Stimulated activated CD8-positive, alpha-beta memory T cell treated with anti-CD3 and anti-CD28 coated beads, Interleukin-15, amount 100 ng/mL, for 48 hours (primary cell): ENCODE measurements around the gene KCNJ10.
A peak's percentile ranks its signal among the peaks of the same experiment; 100 is the strongest.

Experiments used
- DNase-seq, 2 donors: peaks; one replicate each; pipeline ENCODE4 v3.0.0-alpha.2; 2020; ENCODE audit warnings: low read depth in 2 of 2

The KCNJ10 gene

DNA sequence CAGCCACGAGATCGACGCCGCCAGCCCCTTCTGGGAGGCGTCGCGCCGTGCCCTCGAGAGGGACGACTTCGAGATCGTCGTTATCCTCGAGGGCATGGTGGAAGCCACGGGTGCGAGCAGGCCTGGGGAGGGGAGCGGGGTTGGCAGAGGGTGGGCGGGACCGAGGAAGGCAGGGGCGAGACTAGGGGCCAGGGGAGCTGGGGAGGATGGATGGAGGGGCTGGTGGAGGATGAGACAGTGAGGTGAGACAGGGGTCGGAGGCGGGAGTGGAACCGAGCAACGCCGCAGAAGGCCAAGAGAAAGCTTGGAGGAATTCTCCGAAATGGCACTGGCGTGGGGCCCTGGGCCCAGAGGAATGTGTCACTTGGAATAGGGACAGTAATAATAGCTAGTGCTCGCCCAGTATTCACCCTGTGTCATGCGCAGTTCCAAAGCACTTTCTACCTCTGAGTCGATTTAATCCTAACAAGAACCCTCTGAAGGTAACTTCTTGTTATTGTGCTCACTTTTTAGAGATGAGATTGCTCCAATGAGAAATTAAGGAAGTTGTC lies 14.9 kb upstream of the KCNJ10 start:
- DNase-seq = no peak

DNA sequence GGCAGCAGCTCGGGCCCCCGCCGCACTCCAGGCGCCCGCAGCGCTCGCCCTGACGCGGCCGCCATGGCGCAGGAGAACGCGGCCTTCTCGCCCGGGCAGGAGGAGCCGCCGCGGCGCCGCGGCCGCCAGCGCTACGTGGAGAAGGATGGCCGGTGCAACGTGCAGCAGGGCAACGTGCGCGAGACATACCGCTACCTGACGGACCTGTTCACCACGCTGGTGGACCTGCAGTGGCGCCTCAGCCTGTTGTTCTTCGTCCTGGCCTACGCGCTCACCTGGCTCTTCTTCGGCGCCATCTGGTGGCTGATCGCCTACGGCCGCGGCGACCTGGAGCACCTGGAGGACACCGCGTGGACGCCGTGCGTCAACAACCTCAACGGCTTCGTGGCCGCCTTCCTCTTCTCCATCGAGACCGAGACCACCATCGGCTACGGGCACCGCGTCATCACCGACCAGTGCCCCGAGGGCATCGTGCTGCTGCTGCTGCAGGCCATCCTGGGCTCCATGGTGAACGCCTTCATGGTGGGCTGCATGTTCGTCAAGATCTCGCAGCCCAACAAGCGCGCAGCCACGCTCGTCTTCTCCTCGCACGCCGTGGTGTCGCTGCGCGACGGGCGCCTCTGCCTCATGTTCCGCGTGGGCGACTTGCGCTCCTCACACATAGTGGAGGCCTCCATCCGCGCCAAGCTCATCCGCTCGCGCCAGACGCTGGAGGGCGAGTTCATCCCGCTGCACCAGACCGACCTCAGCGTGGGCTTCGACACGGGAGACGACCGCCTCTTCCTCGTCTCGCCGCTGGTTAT lies 14.2 kb upstream of the KCNJ10 start:
- peak; percentile 41 to 51 for DNase-seq

GRCh38 chr1:160082926-160083325 lies 13.0 kb upstream of the KCNJ10 start:
- DNase-seq = no peak

DNA sequence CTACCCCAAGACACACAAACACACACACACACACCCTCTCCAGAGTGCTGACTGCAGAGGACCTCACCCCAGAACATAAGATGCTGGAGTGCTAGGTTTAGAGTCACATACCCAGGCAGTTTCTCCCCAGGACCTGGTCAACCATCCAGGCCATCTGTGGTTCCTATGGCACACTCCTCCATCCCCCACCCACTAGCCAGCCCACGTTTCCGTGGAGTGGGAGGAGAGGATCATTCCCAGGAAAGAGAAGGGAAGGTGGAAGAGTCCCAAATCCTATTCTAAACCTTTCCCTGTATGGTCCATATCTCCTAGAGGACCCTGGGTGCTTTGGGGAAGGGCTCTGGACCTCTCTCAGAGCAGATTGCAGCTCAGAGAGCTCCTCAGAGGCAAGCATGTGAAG lies 12.5 kb upstream of the KCNJ10 start:
- no peak for DNase-seq

- DNase-seq = no peak
These were observed 11.4 kb upstream of the KCNJ10 start, which contains the start of gene KCNJ9 for GRCh38 chr1:160081261-160081936. Gene KCNJ9 (plus strand): TSS chr1:160081538. CDS start chr1:160084031, 2,493 bp downstream.

DNA sequence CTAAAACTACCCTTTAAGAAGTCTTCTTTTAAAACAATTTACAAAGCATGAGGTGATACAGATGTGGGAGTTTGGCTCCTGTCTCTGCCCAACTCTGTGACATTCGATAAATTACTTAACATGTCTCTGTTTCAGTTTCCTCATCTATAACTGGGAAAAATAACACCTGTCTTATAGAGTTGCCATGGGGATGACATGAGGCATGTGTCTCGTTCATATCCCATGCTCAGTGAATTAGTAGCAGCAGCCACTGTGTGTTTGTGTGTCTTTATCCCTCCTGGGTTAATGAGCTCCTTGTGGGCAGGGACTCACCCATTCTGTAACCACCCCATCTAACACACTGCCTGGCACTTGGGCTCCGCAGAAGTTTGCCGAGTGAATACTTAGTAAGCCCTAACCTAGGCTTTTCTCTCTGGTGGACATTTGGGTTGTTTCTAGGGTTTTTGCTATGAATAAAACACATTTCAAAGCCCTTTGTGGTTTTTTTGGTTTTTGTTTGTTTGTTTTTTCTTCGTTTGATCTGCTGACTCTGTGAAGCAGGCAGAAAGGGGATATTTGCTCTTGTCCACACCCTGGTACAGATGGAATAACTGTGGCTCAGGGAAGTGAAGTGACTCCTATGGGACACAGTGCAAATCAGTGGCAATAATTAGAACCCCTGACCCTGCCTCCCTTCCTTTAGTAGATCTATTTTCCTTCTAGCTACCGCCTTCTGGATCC lies 10.6 kb upstream of the KCNJ10 start:
- DNase-seq = no peak

DNA sequence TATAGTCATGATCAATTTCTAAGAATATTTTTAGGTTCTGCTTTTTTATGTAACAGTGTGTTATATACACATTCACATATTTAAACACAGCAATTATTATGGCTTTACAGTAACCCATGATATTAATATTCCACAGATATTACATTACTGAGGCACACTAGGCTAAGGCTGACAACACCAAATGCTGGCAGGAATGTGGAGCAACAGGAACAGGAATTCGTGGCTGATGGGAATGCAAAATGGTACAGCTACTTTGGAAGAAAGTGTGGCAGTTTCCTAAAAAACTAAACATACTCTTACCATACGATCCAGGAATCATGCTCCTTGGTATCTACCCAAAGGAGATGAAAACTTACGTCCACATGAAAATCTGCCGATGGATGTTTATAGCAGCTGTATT lies 9.5 kb upstream of the KCNJ10 start:
- DNase-seq = no peak

DNA sequence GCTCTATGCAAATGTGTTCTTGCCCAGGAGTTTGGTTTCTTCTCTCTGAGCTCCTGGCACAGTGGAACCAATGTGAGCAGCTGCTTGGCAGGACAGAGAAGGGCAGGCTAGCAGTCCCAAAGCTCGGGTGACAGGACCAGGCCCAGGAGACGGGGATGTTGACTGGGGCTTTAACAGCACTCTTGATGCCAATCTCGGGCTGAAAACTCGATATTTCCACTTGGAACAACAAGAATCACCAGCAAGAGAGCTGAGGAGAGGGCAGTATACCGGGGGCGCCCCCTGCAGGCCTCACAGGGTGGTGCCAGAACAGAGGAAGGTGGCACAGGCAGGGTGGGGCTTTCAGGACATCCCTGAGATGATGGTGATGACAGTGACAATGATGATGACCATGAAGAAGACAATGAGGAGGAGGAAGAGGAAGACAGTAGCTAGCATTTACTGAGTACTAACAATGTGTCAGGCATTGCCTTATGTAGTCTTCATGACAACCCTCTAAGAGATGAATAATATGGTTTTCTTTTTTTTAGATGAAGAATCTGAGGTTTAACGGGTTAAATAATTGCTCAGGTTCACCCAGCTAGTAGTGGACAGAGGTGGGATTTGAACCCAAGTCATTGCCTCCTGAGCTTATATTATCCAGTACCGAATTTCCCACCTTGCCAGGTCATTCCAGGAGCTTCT lies 8.7 kb upstream of the KCNJ10 start:
- peak; percentile 36 to 46 for DNase-seq

- DNase-seq = no peak
These were observed 7.5 kb upstream of the KCNJ10 start for GRCh38 chr1:160077486-160077885.

GRCh38 chr1:160076295-160076694 lies 6.3 kb upstream of the KCNJ10 start:
- no peak for DNase-seq

- DNase-seq = no peak
These were observed 5.9 kb upstream of the KCNJ10 start for GRCh38 chr1:160075836-160076235.

GRCh38 chr1:160074865-160075264 lies 4.9 kb upstream of the KCNJ10 start:
- DNase-seq = no peak

GRCh38 chr1:160071289-160071688 lies 1.3 kb upstream of the KCNJ10 start:
- no peak for DNase-seq

DNA sequence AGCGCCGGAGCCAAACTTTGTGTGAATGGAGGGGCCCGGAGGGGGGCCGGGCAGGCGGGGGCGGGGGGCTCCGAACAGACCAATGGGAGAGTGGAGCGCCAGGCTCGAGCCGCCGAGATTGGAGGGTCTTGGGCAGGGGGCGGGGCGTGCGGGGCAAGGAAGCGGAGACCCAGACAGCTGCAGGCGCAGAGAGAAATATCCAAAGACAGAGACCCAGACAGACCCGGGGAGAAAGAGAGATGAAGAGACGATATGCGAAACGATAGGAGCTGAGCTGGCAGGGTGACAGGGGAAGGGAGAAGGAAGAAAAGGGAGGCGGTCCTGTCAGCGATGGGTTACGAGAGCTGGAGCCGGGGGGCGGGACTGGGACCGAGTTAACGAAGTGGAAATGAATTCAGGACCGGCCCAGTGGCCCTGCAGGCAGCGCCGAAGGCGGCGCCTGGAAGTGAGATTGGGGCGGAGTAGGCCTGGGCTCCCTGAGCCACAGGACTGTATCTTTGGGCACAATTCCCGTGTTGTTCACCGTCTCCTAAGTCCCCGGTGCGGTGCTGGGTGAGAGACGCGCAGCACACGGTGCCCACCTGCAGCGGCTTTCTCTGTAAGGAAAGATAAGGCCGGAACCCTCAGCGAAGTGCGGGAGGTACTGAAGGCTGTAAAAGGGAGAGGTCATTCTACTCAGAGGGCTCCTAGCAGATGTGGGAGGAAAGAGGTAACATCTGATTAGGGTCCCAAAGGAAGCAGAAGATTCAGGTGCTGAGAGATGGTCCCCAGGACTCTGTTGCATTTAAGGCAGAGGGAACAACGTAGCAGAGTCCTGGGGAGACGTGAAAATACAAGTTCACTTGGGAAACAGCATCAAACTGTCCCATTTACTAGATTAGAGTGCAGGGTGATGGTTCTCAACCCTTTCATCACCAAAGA lies 543 bp upstream of the KCNJ10 start:
- DNase-seq = peak; percentile 54 to 60

GRCh38 chr1:160068225-160068624 lies 1.7 kb downstream of the KCNJ10 start:
- DNase-seq = no peak

GRCh38 chr1:160066829-160067745 lies 2.9 kb downstream of the KCNJ10 start:
- DNase-seq = no peak

DNA sequence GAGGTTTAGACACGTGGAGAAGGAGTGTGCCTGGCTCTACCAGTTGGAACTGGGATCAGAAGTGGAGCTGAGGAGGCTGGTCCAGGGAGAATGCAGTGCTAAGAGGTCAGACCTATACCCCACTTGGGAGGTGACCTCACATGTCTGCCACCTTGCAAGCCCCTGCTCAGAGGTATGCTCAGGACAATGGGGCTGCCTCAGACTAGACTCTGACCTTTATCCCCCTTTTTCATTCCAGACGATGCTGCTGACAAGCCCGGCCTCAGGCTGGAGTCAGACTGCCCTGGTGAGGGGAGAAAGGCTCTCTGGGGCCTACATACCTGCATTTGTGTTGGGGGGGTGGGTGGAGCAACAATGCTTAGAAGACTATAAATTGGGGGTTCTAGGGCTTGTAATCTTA lies 5.2 kb downstream of the KCNJ10 start:
- no peak for DNase-seq

DNA sequence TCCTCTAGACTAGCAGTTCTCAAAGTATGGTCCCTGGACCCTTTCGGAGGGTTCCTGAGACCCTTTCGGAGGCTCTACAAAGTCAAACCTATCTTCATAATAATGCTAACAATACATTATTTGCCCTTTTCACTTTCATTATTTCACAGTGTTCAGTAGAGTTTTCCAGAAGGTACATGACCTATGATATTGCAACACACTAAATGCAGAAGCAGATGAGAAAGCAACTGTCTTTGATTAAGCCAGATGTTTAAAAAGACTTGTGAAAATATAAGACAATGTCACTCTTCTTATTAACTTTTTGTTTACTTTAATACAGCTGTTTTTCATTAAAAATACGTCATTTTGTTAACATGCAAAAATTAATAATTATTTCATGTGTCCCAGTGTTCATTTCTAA lies 5.8 kb downstream of the KCNJ10 start:
- DNase-seq = no peak

GRCh38 chr1:160063176-160063575 lies 6.8 kb downstream of the KCNJ10 start:
- no peak for DNase-seq

DNA sequence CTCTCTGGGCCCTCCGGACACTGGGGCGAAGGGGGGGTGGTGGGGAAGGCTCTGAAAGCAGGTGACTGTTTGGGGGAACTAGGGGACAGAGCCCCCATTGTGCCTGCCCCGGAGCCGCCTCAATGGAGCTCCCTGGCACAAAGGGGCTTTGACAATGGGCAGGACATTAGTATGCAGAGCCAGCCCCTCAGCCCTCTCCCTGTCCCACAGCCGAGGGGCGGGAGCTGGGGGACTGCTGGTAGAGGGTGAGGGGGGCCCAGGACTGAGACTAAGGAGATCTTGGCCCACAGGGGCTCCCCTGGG lies 7.8 kb downstream of the KCNJ10 start:
- no peak for DNase-seq
